Measurements from ENCODE around the gene MOCS1.

MOCS1 gene

GRCh38 chr6:39865011-39865888 is 69.0 kb downstream of the MOCS1 start:
- peak in 1 of 2 experiments; percentile 18 for DNase-seq

GRCh38 chr6:39861663-39862062 is 72.6 kb downstream of the MOCS1 start:
- DNase-seq, result no peak

GRCh38 chr6:39859025-39859424 is 75.2 kb downstream of the MOCS1 start:
- no peak for DNase-seq

- DNase-seq, result no peak
Observed at GRCh38 chr6:39855356-39855995, 78.8 kb downstream of the MOCS1 start.

Data from NCI-H2081 (cell line).